ENCODE results near the gene INSIG2. TPM values are rescaled to one million over a fixed set of nuclear protein-coding genes. Genes with fewer than 3 reads are reported as not detected.

Gene INSIG2
- total and polyA plus RNA-seq, 12 donors: 5.6 to 19.3 (median 13.5) TPM

Other genes starting within 250 kb of the INSIG2 start
- 10 to 100 TPM; 23.2 to 43.7 (median 30.4) TPM for gene CCDC93, start 74.4 kb upstream of the INSIG2 start, total RNA-seq
- 10 to 100 TPM in 1 of 2 donors, 1 to 10 TPM in 1; 6.0 to 29.7 TPM for gene CCDC93, start 74.4 kb upstream of the INSIG2 start, polyA plus RNA-seq